Measurements from ENCODE around the gene RELL1.

- TF ChIP-seq, protein P1, sequence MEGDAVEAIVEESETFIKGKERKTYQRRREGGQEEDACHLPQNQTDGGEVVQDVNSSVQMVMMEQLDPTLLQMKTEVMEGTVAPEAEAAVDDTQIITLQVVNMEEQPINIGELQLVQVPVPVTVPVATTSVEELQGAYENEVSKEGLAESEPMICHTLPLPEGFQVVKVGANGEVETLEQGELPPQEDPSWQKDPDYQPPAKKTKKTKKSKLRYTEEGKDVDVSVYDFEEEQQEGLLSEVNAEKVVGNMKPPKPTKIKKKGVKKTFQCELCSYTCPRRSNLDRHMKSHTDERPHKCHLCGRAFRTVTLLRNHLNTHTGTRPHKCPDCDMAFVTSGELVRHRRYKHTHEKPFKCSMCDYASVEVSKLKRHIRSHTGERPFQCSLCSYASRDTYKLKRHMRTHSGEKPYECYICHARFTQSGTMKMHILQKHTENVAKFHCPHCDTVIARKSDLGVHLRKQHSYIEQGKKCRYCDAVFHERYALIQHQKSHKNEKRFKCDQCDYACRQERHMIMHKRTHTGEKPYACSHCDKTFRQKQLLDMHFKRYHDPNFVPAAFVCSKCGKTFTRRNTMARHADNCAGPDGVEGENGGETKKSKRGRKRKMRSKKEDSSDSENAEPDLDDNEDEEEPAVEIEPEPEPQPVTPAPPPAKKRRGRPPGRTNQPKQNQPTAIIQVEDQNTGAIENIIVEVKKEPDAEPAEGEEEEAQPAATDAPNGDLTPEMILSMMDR (IDR thresholded peaks at IDR 0.05) = no peak
- TF ChIP-seq POLR2AphosphoS5 (IDR thresholded peaks at IDR 0.05) (no peak), POLR2A (IDR thresholded peaks at IDR 0.05) (no peak), EP300 (IDR thresholded peaks at IDR 0.05) (no peak)
Observed at GRCh38 chr4:37663552-37663951, 22.6 kb downstream of the RELL1 start.

Data from stomach (tissue), 4 donors.